IgD-negative memory B cell (primary cell): Measurements from ENCODE around the gene NDUFS6. TPM values are rescaled to one million over a fixed set of nuclear protein-coding genes. Genes with fewer than 3 reads are reported as not detected.

ENCODE experiments used
- H3K27ac Mint-ChIP-seq, 3 donors: one replicate each; pipeline ENCODE4 v1.8.0; 2020 to 2022; ENCODE audit warnings: mild to moderate bottlenecking in 3 of 3, mixed read lengths in 3 of 3, moderate library complexity in 1 of 3
- H3K27me3 Mint-ChIP-seq: one replicate; pipeline ENCODE4 v1.8.0; 2021; ENCODE audit warnings: mixed read lengths
- H3K36me3 Mint-ChIP-seq: one replicate; pipeline ENCODE4 v1.8.0; 2020; ENCODE audit warnings: mild to moderate bottlenecking, mixed read lengths
- H3K4me1 Mint-ChIP-seq, 3 donors: one replicate each; pipeline ENCODE4 v1.8.0; 2020 to 2022; ENCODE audit warnings: mixed read lengths in 3 of 3, mild to moderate bottlenecking in 1 of 3
- H3K4me3 Mint-ChIP-seq, 4 donors: one replicate each; pipeline ENCODE4 v1.8.0; 2020 to 2022; ENCODE audit warnings: mild to moderate bottlenecking in 4 of 4, mixed read lengths in 4 of 4, moderate library complexity in 3 of 4
- H3K9me3 Mint-ChIP-seq, 3 donors: one replicate each; pipeline ENCODE4 v1.8.0; 2020 to 2021; ENCODE audit warnings: mixed read lengths in 3 of 3, mild to moderate bottlenecking in 1 of 3
- polyA plus RNA-seq: library from polyadenylated mRNA; unstranded; fragments of 300-500 nt; fragmentation: Illumina TruSeq; gene quantifications from one replicate; pipeline ENCODE4 v1.2.3, GENCODE V29; 2021

Gene NDUFS6
- 66.5 TPM for polyA plus RNA-seq

- no peaks in the 10 kb centered on the region for H3K27me3 Mint-ChIP-seq
- H3K36me3 Mint-ChIP-seq: peaks cover 7% of the 10 kb centered on the region
- peak within 1 kb of the TSS; percentile 94 to 98 (median 97) for H3K27ac Mint-ChIP-seq
- H3K4me1 Mint-ChIP-seq: peaks cover 22 to 37% (median 33%) of the 10 kb centered on the region in 3 donors
- H3K4me3 Mint-ChIP-seq: peak within 1 kb of the TSS; percentile 99 to 100 (median 99)
- H3K9me3 Mint-ChIP-seq: no peaks in the 10 kb centered on the region
Measured at GRCh38 chr5:1801222-1801966, at the start of gene NDUFS6. Gene NDUFS6, plus strand, starts transcription at chr5:1801407. Its CDS starts 11 bp downstream, at chr5:1801418.

GRCh38 chr5:1751864-1752822, 49.1 kb upstream of the NDUFS6 start:
- Mint-ChIP-seq H3K27me3 (peaks cover 9% of the 10 kb centered on the region), H3K4me1 (peaks cover 0 to 1% (median 0%) of the 10 kb centered on the region in 3 donors), H3K36me3 (no peaks in the 10 kb centered on the region), H3K27ac (no peak overlapping the region), H3K4me3 (no peak overlapping the region), H3K9me3 (no peaks in the 10 kb centered on the region)

- Mint-ChIP-seq H3K36me3 (no peaks in the 10 kb centered on the region), H3K27ac (no peak overlapping the region), H3K4me3 (no peak overlapping the region), H3K4me1 (peaks cover 0 to 1% (median 0%) of the 10 kb centered on the region in 3 donors), H3K27me3 (peaks cover 10% of the 10 kb centered on the region), H3K9me3 (no peaks in the 10 kb centered on the region)
Measured at GRCh38 chr5:1752881-1753280, 48.3 kb upstream of the NDUFS6 start.

- peaks cover 9% of the 10 kb centered on the region for H3K27me3 Mint-ChIP-seq
- no peak overlapping the region for H3K4me3 Mint-ChIP-seq
- peaks cover under 1 to 5% (median 4%) of the 10 kb centered on the region in 3 donors for H3K9me3 Mint-ChIP-seq
- peaks cover 0 to 1% (median 0%) of the 10 kb centered on the region in 3 donors for H3K4me1 Mint-ChIP-seq
- no peak overlapping the region for H3K27ac Mint-ChIP-seq
- no peaks in the 10 kb centered on the region for H3K36me3 Mint-ChIP-seq
Measured at GRCh38 chr5:1753490-1753889, 47.7 kb upstream of the NDUFS6 start.

GRCh38 chr5:1754531-1755220, 46.5 kb upstream of the NDUFS6 start:
- peaks cover 9% of the 10 kb centered on the region for H3K27me3 Mint-ChIP-seq
- no peaks in the 10 kb centered on the region for H3K36me3 Mint-ChIP-seq
- H3K4me3 Mint-ChIP-seq: no peak overlapping the region
- no peak overlapping the region for H3K27ac Mint-ChIP-seq
- H3K9me3 Mint-ChIP-seq: peaks cover 3 to 9% (median 5%) of the 10 kb centered on the region in 3 donors
- H3K4me1 Mint-ChIP-seq: peaks cover 0 to 1% (median 0%) of the 10 kb centered on the region in 3 donors

- H3K4me1 Mint-ChIP-seq: peaks cover 0 to 1% (median 0%) of the 10 kb centered on the region in 3 donors
- H3K27ac Mint-ChIP-seq: peak overlapping the region in 1 of 3 donors; percentile 8
- peaks cover 3 to 9% (median 5%) of the 10 kb centered on the region in 3 donors for H3K9me3 Mint-ChIP-seq
- no peak overlapping the region for H3K4me3 Mint-ChIP-seq
- H3K27me3 Mint-ChIP-seq: peaks cover 9% of the 10 kb centered on the region
- no peaks in the 10 kb centered on the region for H3K36me3 Mint-ChIP-seq
Measured at GRCh38 chr5:1755321-1755949, 45.8 kb upstream of the NDUFS6 start.

- H3K36me3 Mint-ChIP-seq: no peaks in the 10 kb centered on the region
- no peak overlapping the region for H3K4me3 Mint-ChIP-seq
- H3K27me3 Mint-ChIP-seq: peaks cover 10% of the 10 kb centered on the region
- H3K4me1 Mint-ChIP-seq: peaks cover 0 to 1% (median 0%) of the 10 kb centered on the region in 3 donors
- no peak overlapping the region for H3K27ac Mint-ChIP-seq
- peaks cover 3 to 9% (median 5%) of the 10 kb centered on the region in 3 donors for H3K9me3 Mint-ChIP-seq
Measured at GRCh38 chr5:1756481-1756880, 44.7 kb upstream of the NDUFS6 start.

GRCh38 chr5:1757511-1757910, 43.7 kb upstream of the NDUFS6 start:
- Mint-ChIP-seq H3K36me3 (no peaks in the 10 kb centered on the region), H3K27ac (no peak overlapping the region), H3K4me3 (no peak overlapping the region), H3K27me3 (peaks cover 14% of the 10 kb centered on the region), H3K9me3 (peaks cover 3 to 9% (median 5%) of the 10 kb centered on the region in 3 donors), H3K4me1 (peaks cover 0 to under 1% (median 0%) of the 10 kb centered on the region in 3 donors)

- no peak overlapping the region for H3K4me3 Mint-ChIP-seq
- peaks cover 22% of the 10 kb centered on the region for H3K27me3 Mint-ChIP-seq
- H3K9me3 Mint-ChIP-seq: peaks cover 3 to 9% (median 5%) of the 10 kb centered on the region in 3 donors
- H3K36me3 Mint-ChIP-seq: no peaks in the 10 kb centered on the region
- no peaks in the 10 kb centered on the region for H3K4me1 Mint-ChIP-seq
- H3K27ac Mint-ChIP-seq: no peak overlapping the region
Measured at GRCh38 chr5:1758574-1758973, 42.6 kb upstream of the NDUFS6 start.

- no peak overlapping the region for H3K27ac Mint-ChIP-seq
- H3K4me1 Mint-ChIP-seq: no peaks in the 10 kb centered on the region
- peak overlapping the region in 1 of 4 donors; percentile 63 for H3K4me3 Mint-ChIP-seq
- peaks cover 3 to 9% (median 5%) of the 10 kb centered on the region in 3 donors for H3K9me3 Mint-ChIP-seq
- H3K36me3 Mint-ChIP-seq: no peaks in the 10 kb centered on the region
- peaks cover 27% of the 10 kb centered on the region for H3K27me3 Mint-ChIP-seq
Measured at GRCh38 chr5:1759378-1759970, 41.7 kb upstream of the NDUFS6 start.

- Mint-ChIP-seq H3K9me3 (peaks cover 3 to 9% (median 5%) of the 10 kb centered on the region in 3 donors), H3K4me3 (no peak overlapping the region)
Measured at GRCh38 chr5:1760231-1760630, 41.0 kb upstream of the NDUFS6 start.

GRCh38 chr5:1760656-1761452, 40.4 kb upstream of the NDUFS6 start:
- Mint-ChIP-seq H3K4me3 (no peak overlapping the region), H3K27ac (no peak overlapping the region), H3K9me3 (peaks cover 3 to 9% (median 5%) of the 10 kb centered on the region in 3 donors), H3K4me1 (peaks cover 0 to 6% (median 2%) of the 10 kb centered on the region in 3 donors), H3K27me3 (peaks cover 37% of the 10 kb centered on the region), H3K36me3 (peaks cover 2% of the 10 kb centered on the region)

More at GRCh38 chr5:1760231-1760630, 41.0 kb upstream of the NDUFS6 start:
- Mint-ChIP-seq H3K36me3 (peaks cover 2% of the 10 kb centered on the region), H3K27ac (no peak overlapping the region), H3K4me1 (peaks cover 0 to 6% (median 2%) of the 10 kb centered on the region in 3 donors), H3K27me3 (peaks cover 34% of the 10 kb centered on the region)

GRCh38 chr5:1761453-1761755, 39.8 kb upstream of the NDUFS6 start:
- H3K9me3 Mint-ChIP-seq: peaks cover 3 to 9% (median 5%) of the 10 kb centered on the region in 3 donors
- peaks cover 42% of the 10 kb centered on the region for H3K27me3 Mint-ChIP-seq
- peaks cover 0 to 6% (median 2%) of the 10 kb centered on the region in 3 donors for H3K4me1 Mint-ChIP-seq
- H3K27ac Mint-ChIP-seq: no peak overlapping the region
- H3K36me3 Mint-ChIP-seq: peaks cover 2% of the 10 kb centered on the region
- H3K4me3 Mint-ChIP-seq: no peak overlapping the region
